Activated naive CD8-positive, alpha-beta T cell treated with anti-CD3 and anti-CD28 coated beads, Interleukin-2, amount 10 ng/mL, durations not matched to agents 7 days and 5 days (primary cell): ENCODE data around the gene SLC41A2. TPM values are rescaled to one million over a fixed set of nuclear protein-coding genes. Genes with fewer than 3 reads are reported as not detected.
"Not testable (repeated sequence)": the region's sequence is repeated elsewhere in the genome, so short reads cannot be mapped to it uniquely, and the experiment has no call there.

Experiments used
- ATAC-seq: fragments of 150-1000 bp; cut with Tn5 transposase; one replicate; pipeline ENCODE4 v1.10.0; 2021; ENCODE audit warnings: low read depth, moderate library complexity
- POLR2A ChIA-PET: fragments of 350-600 bp; sonication (Branson Sonifier 250); formaldehyde crosslinking; loops from one replicate; lab custom pipeline; 2021; ENCODE audit warnings: antibody characterized with exemption; lab: Charles Lee
- DNase-seq: peaks from one replicate; pipeline ENCODE4 v3.0.0; 2021
- H3K27ac Mint-ChIP-seq: one replicate; pipeline ENCODE4 v1.8.0; 2022; ENCODE audit warnings: mild to moderate bottlenecking, mixed read lengths
- H3K27me3 Mint-ChIP-seq: one replicate; pipeline ENCODE4 v1.8.0; 2022; ENCODE audit warnings: mild to moderate bottlenecking, moderate library complexity, mixed read lengths
- H3K36me3 Mint-ChIP-seq: one replicate; pipeline ENCODE4 v1.8.0; 2021; ENCODE audit warnings: mild to moderate bottlenecking, mixed read lengths
- H3K4me1 Mint-ChIP-seq: one replicate; pipeline ENCODE4 v1.8.0; 2021; ENCODE audit warnings: mixed read lengths
- H3K4me3 Mint-ChIP-seq: one replicate; pipeline ENCODE4 v1.8.0; 2022; ENCODE audit warnings: mild to moderate bottlenecking, moderate library complexity, mixed read lengths
- H3K9me3 Mint-ChIP-seq: one replicate; pipeline ENCODE4 v1.8.0; 2021; ENCODE audit warnings: mixed read lengths
- total RNA-seq, 2 experiments: library from RNA; stranded (reverse); gene quantifications; one replicate each; pipeline ENCODE4 v1.2.3, GENCODE V29; 2021

SLC41A2 gene
- total RNA-seq: 1 to 10 TPM in 1 of 2 experiments, under 1 TPM in 1; 0.54 to 3.1 TPM

- Mint-ChIP-seq H3K27ac (peak within 1 kb of the TSS; percentile 44), H3K36me3 (no peaks in the 10 kb centered on the region), H3K9me3 (no peaks in the 10 kb centered on the region), H3K27me3 (peaks cover 68% of the 10 kb centered on the region), H3K4me1 (peaks cover 18% of the 10 kb centered on the region), H3K4me3 (peak within 1 kb of the TSS; percentile 89)
- DNase-seq (peak; percentile 90), ATAC-seq (peak; percentile 91)
- POLR2A ChIA-PET: no interaction called here
Measured at GRCh38 chr12:104958001-104958804, at the start of gene SLC41A2. SLC41A2 (minus strand) TSS chr12:104958290; CDS start chr12:104928527, 29,763 bp downstream.

- no peak for DNase-seq
- peaks cover 27% of the 10 kb centered on the region for H3K9me3 Mint-ChIP-seq
- no peak overlapping the region for H3K4me3 Mint-ChIP-seq
- POLR2A ChIA-PET: no interaction called here
- H3K27me3 Mint-ChIP-seq: no peaks in the 10 kb centered on the region
- peaks cover 81% of the 10 kb centered on the region for H3K36me3 Mint-ChIP-seq
- no peak overlapping the region for H3K27ac Mint-ChIP-seq
- H3K4me1 Mint-ChIP-seq: no peaks in the 10 kb centered on the region
- no peak for ATAC-seq
Measured at GRCh38 chr12:105001476-105001875, 43.4 kb upstream of the SLC41A2 start.

GRCh38 chr12:104999347-104999685 is 41.2 kb upstream of the SLC41A2 start:
- Mint-ChIP-seq H3K27ac (no peak overlapping the region), H3K36me3 (peaks cover 76% of the 10 kb centered on the region), H3K4me3 (no peak overlapping the region), H3K9me3 (peaks cover 27% of the 10 kb centered on the region), H3K27me3 (no peaks in the 10 kb centered on the region), H3K4me1 (no peaks in the 10 kb centered on the region)
- POLR2A ChIA-PET: no interaction called here
- ATAC-seq (no peak), DNase-seq (no peak)

GRCh38 chr12:104998423-104999346 is 40.6 kb upstream of the SLC41A2 start:
- peaks cover 24% of the 10 kb centered on the region for H3K9me3 Mint-ChIP-seq
- H3K27me3 Mint-ChIP-seq: no peaks in the 10 kb centered on the region
- DNase-seq: no peak
- no peak overlapping the region for H3K27ac Mint-ChIP-seq
- peaks cover 72% of the 10 kb centered on the region for H3K36me3 Mint-ChIP-seq
- no peaks in the 10 kb centered on the region for H3K4me1 Mint-ChIP-seq
- POLR2A ChIA-PET: no interaction called here
- ATAC-seq: no peak
- H3K4me3 Mint-ChIP-seq: no peak overlapping the region

GRCh38 chr12:104997541-104997940 is 39.5 kb upstream of the SLC41A2 start:
- ATAC-seq (no peak), DNase-seq (no peak)
- no peaks in the 10 kb centered on the region for H3K4me1 Mint-ChIP-seq
- H3K36me3 Mint-ChIP-seq: peaks cover 69% of the 10 kb centered on the region
- POLR2A ChIA-PET: no interaction called here
- H3K27me3 Mint-ChIP-seq: no peaks in the 10 kb centered on the region
- no peak overlapping the region for H3K27ac Mint-ChIP-seq
- H3K9me3 Mint-ChIP-seq: peaks cover 20% of the 10 kb centered on the region
- H3K4me3 Mint-ChIP-seq: no peak overlapping the region

- POLR2A ChIA-PET: no interaction called here
- H3K36me3 Mint-ChIP-seq: peaks cover 54% of the 10 kb centered on the region
- H3K9me3 Mint-ChIP-seq: peaks cover 3% of the 10 kb centered on the region
- H3K4me3 Mint-ChIP-seq: no peak overlapping the region
- no peaks in the 10 kb centered on the region for H3K27me3 Mint-ChIP-seq
- H3K27ac Mint-ChIP-seq: no peak overlapping the region
- DNase-seq (no peak), ATAC-seq (no peak)
- peaks cover 4% of the 10 kb centered on the region for H3K4me1 Mint-ChIP-seq
Measured at GRCh38 chr12:104994336-104994735, 36.2 kb upstream of the SLC41A2 start.

- H3K36me3 Mint-ChIP-seq: peaks cover 46% of the 10 kb centered on the region
- no peak for ATAC-seq
Measured at GRCh38 chr12:104991565-104992128, 33.6 kb upstream of the SLC41A2 start.

GRCh38 chr12:104990950-104991349 is 32.9 kb upstream of the SLC41A2 start:
- ATAC-seq (no peak), DNase-seq (no peak)
- peaks cover 4% of the 10 kb centered on the region for H3K9me3 Mint-ChIP-seq
- no peak overlapping the region for H3K4me3 Mint-ChIP-seq
- H3K4me1 Mint-ChIP-seq: peaks cover 21% of the 10 kb centered on the region
- H3K27ac Mint-ChIP-seq: no peak overlapping the region
- POLR2A ChIA-PET: no interaction called here
- H3K27me3 Mint-ChIP-seq: no peaks in the 10 kb centered on the region
- peaks cover 44% of the 10 kb centered on the region for H3K36me3 Mint-ChIP-seq

More at GRCh38 chr12:104991565-104992128, 33.6 kb upstream of the SLC41A2 start:
- Mint-ChIP-seq H3K27ac (no peak overlapping the region), H3K4me1 (peaks cover 21% of the 10 kb centered on the region), H3K27me3 (no peaks in the 10 kb centered on the region), H3K4me3 (no peak overlapping the region), H3K9me3 (peaks cover 4% of the 10 kb centered on the region)
- no peak for DNase-seq
- POLR2A ChIA-PET: no interaction called here

GRCh38 chr12:104986022-104986941 is 28.2 kb upstream of the SLC41A2 start, which contains the start of gene NOPCHAP1:
NOPCHAP1 (plus strand) TSS chr12:104986316; CDS start chr12:104986353, 37 bp downstream.
- Mint-ChIP-seq H3K4me1 (peaks cover 24% of the 10 kb centered on the region), H3K27ac (peak within 1 kb of the TSS; percentile 32), H3K4me3 (peak within 1 kb of the TSS; percentile 90), H3K36me3 (peaks cover 30% of the 10 kb centered on the region), H3K27me3 (peaks cover 15% of the 10 kb centered on the region), H3K9me3 (peaks cover 4% of the 10 kb centered on the region)
- POLR2A ChIA-PET: interaction anchor here (0.6 kb wide), 1 partner anchor 21 kb away, joined by 3 read pairs; no protein-coding TSS in a partner anchor
- DNase-seq: peak; percentile 85
- ATAC-seq: peak; percentile 98

- Mint-ChIP-seq H3K4me3 (peak overlapping the region; percentile 84), H3K27me3 (peaks cover 25% of the 10 kb centered on the region), H3K36me3 (peaks cover 24% of the 10 kb centered on the region), H3K4me1 (peaks cover 24% of the 10 kb centered on the region), H3K27ac (no peak overlapping the region), H3K9me3 (peaks cover 4% of the 10 kb centered on the region)
- no peak for ATAC-seq
- DNase-seq: no peak
- POLR2A ChIA-PET: no interaction called here
Measured at GRCh38 chr12:104985206-104985605, 27.1 kb upstream of the SLC41A2 start.

GRCh38 chr12:104977688-104978087 is 19.6 kb upstream of the SLC41A2 start:
- H3K27me3 Mint-ChIP-seq: peaks cover 22% of the 10 kb centered on the region
- H3K36me3 Mint-ChIP-seq, H3K4me3 Mint-ChIP-seq, H3K4me1 Mint-ChIP-seq, H3K27ac Mint-ChIP-seq, ATAC-seq, H3K9me3 Mint-ChIP-seq, DNase-seq: not testable (repeated sequence)
- POLR2A ChIA-PET: interaction anchor here (0.5 kb wide), 1 partner anchor 312 kb away, joined by 5 read pairs; no protein-coding TSS in a partner anchor

- Mint-ChIP-seq H3K27ac (no peak overlapping the region), H3K4me1 (no peaks in the 10 kb centered on the region), H3K27me3 (peaks cover 22% of the 10 kb centered on the region), H3K36me3 (no peaks in the 10 kb centered on the region), H3K4me3 (no peak overlapping the region), H3K9me3 (no peaks in the 10 kb centered on the region)
- DNase-seq (no peak), ATAC-seq (no peak)
- POLR2A ChIA-PET: no interaction called here
Measured at GRCh38 chr12:104976703-104977102, 18.6 kb upstream of the SLC41A2 start.
